Stimulated activated CD8-positive, alpha-beta memory T cell treated with anti-CD3 and anti-CD28 coated beads, Interleukin-4, amount 100 ng/mL, for 4 hours (primary cell): ENCODE results near the gene SPTBN1.
"Not testable (repeated sequence)": the region's sequence is repeated elsewhere in the genome, so short reads cannot be mapped to it uniquely, and the experiment has no call there.

Experiments
- DNase-seq, 2 donors: peaks; one replicate each; pipeline ENCODE4 v3.0.0-alpha.2; 2020; ENCODE audit warnings: low read depth in 2 of 2, low spot score in 1 of 2

The SPTBN1 gene

GRCh38 chr2:54500404-54501205 lies 44.5 kb downstream of the SPTBN1 start:
- DNase-seq, result no peak

- no peak for DNase-seq
Observed at GRCh38 chr2:54502731-54503130, 46.6 kb downstream of the SPTBN1 start.

- peak in 1 of 2 donors; percentile 4 for DNase-seq
Observed at GRCh38 chr2:54503192-54503591, 47.1 kb downstream of the SPTBN1 start.

GRCh38 chr2:54503828-54504227 lies 47.7 kb downstream of the SPTBN1 start:
- DNase-seq, result no peak

- no peak for DNase-seq
Observed at GRCh38 chr2:54504866-54505265, 48.7 kb downstream of the SPTBN1 start.

GRCh38 chr2:54508541-54508940 lies 52.4 kb downstream of the SPTBN1 start:
- no peak for DNase-seq

- DNase-seq, result not testable (repeated sequence)
Observed at GRCh38 chr2:54509043-54509442, 52.9 kb downstream of the SPTBN1 start.

- no peak for DNase-seq
Observed at GRCh38 chr2:54510916-54511315, 54.8 kb downstream of the SPTBN1 start.

- DNase-seq, result no peak
Observed at GRCh38 chr2:54512183-54512582, 56.1 kb downstream of the SPTBN1 start.

GRCh38 chr2:54512663-54513362 lies 56.7 kb downstream of the SPTBN1 start:
- DNase-seq, result no peak

GRCh38 chr2:54513363-54513715 lies 57.2 kb downstream of the SPTBN1 start:
- no peak for DNase-seq

- DNase-seq, result no peak
Observed at GRCh38 chr2:54514822-54515569, 58.9 kb downstream of the SPTBN1 start.

GRCh38 chr2:54516842-54517241 lies 60.7 kb downstream of the SPTBN1 start:
- DNase-seq, result no peak

GRCh38 chr2:54518016-54518415 lies 61.9 kb downstream of the SPTBN1 start:
- not testable (repeated sequence) for DNase-seq

- no peak for DNase-seq
Observed at GRCh38 chr2:54518430-54518829, 62.3 kb downstream of the SPTBN1 start.

GRCh38 chr2:54519841-54520459 lies 63.8 kb downstream of the SPTBN1 start:
- DNase-seq, result no peak

- DNase-seq, result no peak
Observed at GRCh38 chr2:54520687-54521086, 64.6 kb downstream of the SPTBN1 start.

GRCh38 chr2:54522624-54523281 lies 66.6 kb downstream of the SPTBN1 start:
- DNase-seq, result peak; percentile 25 to 28

GRCh38 chr2:54523324-54523959 lies 67.3 kb downstream of the SPTBN1 start:
- no peak for DNase-seq

- DNase-seq, result no peak
Observed at GRCh38 chr2:54524226-54524991, 68.3 kb downstream of the SPTBN1 start.
